Activated naive CD8-positive, alpha-beta T cell treated with anti-CD3 and anti-CD28 coated beads for 36 hours (primary cell): Measurements from ENCODE around the gene DNAJC12. TPM values are rescaled to one million over a fixed set of nuclear protein-coding genes. Genes with fewer than 3 reads are reported as not detected.
A peak's percentile ranks its signal among the peaks of the same experiment; 100 is the strongest.
"Not testable (repeated sequence)": the region's sequence is repeated elsewhere in the genome, so short reads cannot be mapped to it uniquely, and the experiment has no call there.

Source experiments
- DNase-seq: peaks from one replicate; pipeline ENCODE4 v3.0.0; 2021
- H3K27ac Mint-ChIP-seq: one replicate; pipeline ENCODE4 v1.8.0; 2022; ENCODE audit warnings: mild to moderate bottlenecking, moderate library complexity, mixed read lengths
- H3K27me3 Mint-ChIP-seq: one replicate; pipeline ENCODE4 v1.8.0; 2022; ENCODE audit warnings: mild to moderate bottlenecking, mixed read lengths
- H3K36me3 Mint-ChIP-seq: one replicate; pipeline ENCODE4 v1.8.0; 2021; ENCODE audit warnings: mild to moderate bottlenecking, mixed read lengths
- H3K4me1 Mint-ChIP-seq: one replicate; pipeline ENCODE4 v1.8.0; 2021; ENCODE audit warnings: mixed read lengths
- H3K4me3 Mint-ChIP-seq: one replicate; pipeline ENCODE4 v1.8.0; 2022; ENCODE audit warnings: mild to moderate bottlenecking, moderate library complexity, mixed read lengths
- H3K9me3 Mint-ChIP-seq: one replicate; pipeline ENCODE4 v1.8.0; 2022; ENCODE audit warnings: mixed read lengths
- total RNA-seq, 2 experiments: library from RNA; stranded (reverse); gene quantifications; one replicate each; pipeline ENCODE4 v1.2.3, GENCODE V29; 2021

The DNAJC12 gene
- total RNA-seq, 2 experiments from 2014 or later = 46.7 to 47.1 TPM

- no peak overlapping the region for H3K4me3 Mint-ChIP-seq
- H3K36me3 Mint-ChIP-seq = peaks cover 21% of the 10 kb centered on the region
- no peaks in the 10 kb centered on the region for H3K27me3 Mint-ChIP-seq
- H3K4me1 Mint-ChIP-seq = peaks cover 16% of the 10 kb centered on the region
- H3K27ac Mint-ChIP-seq = no peak overlapping the region
- no peak for DNase-seq
- H3K9me3 Mint-ChIP-seq = no peaks in the 10 kb centered on the region
These were observed 15.5 kb upstream of the DNAJC12 start for GRCh38 chr10:67853512-67853911.

- Mint-ChIP-seq H3K9me3 (no peaks in the 10 kb centered on the region), H3K4me1 (peaks cover 16% of the 10 kb centered on the region), H3K27ac (no peak overlapping the region), H3K27me3 (no peaks in the 10 kb centered on the region), H3K36me3 (peaks cover 21% of the 10 kb centered on the region), H3K4me3 (no peak overlapping the region)
- no peak for DNase-seq
These were observed 14.8 kb upstream of the DNAJC12 start for GRCh38 chr10:67852761-67853160.

GRCh38 chr10:67851186-67851585 is 13.2 kb upstream of the DNAJC12 start:
- no peaks in the 10 kb centered on the region for H3K9me3 Mint-ChIP-seq
- peak overlapping the region; percentile 2 for H3K4me3 Mint-ChIP-seq
- H3K36me3 Mint-ChIP-seq = peaks cover 21% of the 10 kb centered on the region
- DNase-seq = no peak
- H3K27ac Mint-ChIP-seq = peak overlapping the region; percentile 30
- H3K4me1 Mint-ChIP-seq = peaks cover 16% of the 10 kb centered on the region
- H3K27me3 Mint-ChIP-seq = no peaks in the 10 kb centered on the region

- Mint-ChIP-seq H3K36me3 (peaks cover 21% of the 10 kb centered on the region), H3K9me3 (no peaks in the 10 kb centered on the region), H3K27ac (peak overlapping the region; percentile 99), H3K4me1 (peaks cover 9% of the 10 kb centered on the region), H3K4me3 (peak overlapping the region; percentile 98), H3K27me3 (no peaks in the 10 kb centered on the region)
- peak; percentile 92 for DNase-seq
These were observed 11.5 kb upstream of the DNAJC12 start for GRCh38 chr10:67849331-67850011.

- no peak for DNase-seq
- Mint-ChIP-seq H3K27ac (no peak overlapping the region), H3K9me3 (peaks cover 10% of the 10 kb centered on the region), H3K4me3 (no peak overlapping the region), H3K36me3 (no peaks in the 10 kb centered on the region), H3K27me3 (no peaks in the 10 kb centered on the region), H3K4me1 (no peaks in the 10 kb centered on the region)
These were observed 5.3 kb upstream of the DNAJC12 start for GRCh38 chr10:67843284-67843683.

- Mint-ChIP-seq H3K27ac (no peak overlapping the region), H3K9me3 (peaks cover 10% of the 10 kb centered on the region), H3K27me3 (no peaks in the 10 kb centered on the region), H3K4me3 (no peak overlapping the region), H3K4me1 (peaks cover 5% of the 10 kb centered on the region), H3K36me3 (no peaks in the 10 kb centered on the region)
- no peak for DNase-seq
These were observed 3.7 kb upstream of the DNAJC12 start for GRCh38 chr10:67841737-67842136.

- H3K9me3 Mint-ChIP-seq = peaks cover 10% of the 10 kb centered on the region
- peaks cover 5% of the 10 kb centered on the region for H3K4me1 Mint-ChIP-seq
- H3K36me3 Mint-ChIP-seq = no peaks in the 10 kb centered on the region
- no peak overlapping the region for H3K4me3 Mint-ChIP-seq
- DNase-seq = no peak
- H3K27ac Mint-ChIP-seq = no peak overlapping the region
- no peaks in the 10 kb centered on the region for H3K27me3 Mint-ChIP-seq
These were observed 2.0 kb upstream of the DNAJC12 start for GRCh38 chr10:67839951-67840350.

GRCh38 chr10:67839511-67839910 is 1.5 kb upstream of the DNAJC12 start:
- not testable (repeated sequence) for H3K4me1 Mint-ChIP-seq, H3K4me3 Mint-ChIP-seq, H3K9me3 Mint-ChIP-seq, H3K27ac Mint-ChIP-seq, H3K36me3 Mint-ChIP-seq, H3K27me3 Mint-ChIP-seq, DNase-seq

GRCh38 chr10:67836972-67837371 is 1.0 kb downstream of the DNAJC12 start:
- Mint-ChIP-seq H3K36me3 (no peaks in the 10 kb centered on the region), H3K27me3 (no peaks in the 10 kb centered on the region), H3K4me1 (peaks cover 8% of the 10 kb centered on the region), H3K9me3 (peaks cover 8% of the 10 kb centered on the region), H3K4me3 (no peak overlapping the region), H3K27ac (no peak overlapping the region)
- no peak for DNase-seq

GRCh38 chr10:67836488-67836887 is 1.5 kb downstream of the DNAJC12 start:
- Mint-ChIP-seq H3K9me3 (peaks cover 7% of the 10 kb centered on the region), H3K36me3 (no peaks in the 10 kb centered on the region), H3K27ac (no peak overlapping the region), H3K27me3 (no peaks in the 10 kb centered on the region), H3K4me1 (peaks cover 11% of the 10 kb centered on the region), H3K4me3 (peak overlapping the region; percentile 53)
- no peak for DNase-seq

GRCh38 chr10:67835541-67836394 is 2.2 kb downstream of the DNAJC12 start:
- H3K36me3 Mint-ChIP-seq, H3K27me3 Mint-ChIP-seq, DNase-seq, H3K27ac Mint-ChIP-seq, H3K9me3 Mint-ChIP-seq: not testable (repeated sequence)
- Mint-ChIP-seq H3K4me3 (peak overlapping the region; percentile 65), H3K4me1 (peaks cover 11% of the 10 kb centered on the region)

GRCh38 chr10:67834375-67834774 is 3.6 kb downstream of the DNAJC12 start:
- Mint-ChIP-seq H3K4me3 (no peak overlapping the region), H3K36me3 (no peaks in the 10 kb centered on the region), H3K27ac (no peak overlapping the region), H3K9me3 (no peaks in the 10 kb centered on the region), H3K27me3 (no peaks in the 10 kb centered on the region), H3K4me1 (peaks cover 11% of the 10 kb centered on the region)
- no peak for DNase-seq

GRCh38 chr10:67827811-67828210 is 10.2 kb downstream of the DNAJC12 start:
- no peaks in the 10 kb centered on the region for H3K9me3 Mint-ChIP-seq
- peaks cover 16% of the 10 kb centered on the region for H3K4me1 Mint-ChIP-seq
- H3K4me3 Mint-ChIP-seq = no peak overlapping the region
- no peaks in the 10 kb centered on the region for H3K27me3 Mint-ChIP-seq
- no peak for DNase-seq
- peaks cover 5% of the 10 kb centered on the region for H3K36me3 Mint-ChIP-seq
- H3K27ac Mint-ChIP-seq = no peak overlapping the region

GRCh38 chr10:67819768-67820204 is 18.2 kb downstream of the DNAJC12 start:
- Mint-ChIP-seq H3K27me3 (no peaks in the 10 kb centered on the region), H3K36me3 (peaks cover 31% of the 10 kb centered on the region), H3K9me3 (no peaks in the 10 kb centered on the region), H3K27ac (peak overlapping the region; percentile 42), H3K4me3 (no peak overlapping the region), H3K4me1 (peaks cover 50% of the 10 kb centered on the region)
- peak; percentile 14 for DNase-seq

- Mint-ChIP-seq H3K27me3 (no peaks in the 10 kb centered on the region), H3K27ac (peak overlapping the region; percentile 66), H3K36me3 (peaks cover 39% of the 10 kb centered on the region), H3K4me1 (peaks cover 52% of the 10 kb centered on the region), H3K4me3 (no peak overlapping the region), H3K9me3 (no peaks in the 10 kb centered on the region)
- no peak for DNase-seq
These were observed 19.7 kb downstream of the DNAJC12 start for GRCh38 chr10:67818323-67818722.
